HepG2 (cell line): ENCODE measurements around the gene CCNYL1. TPM values are rescaled to one million over a fixed set of nuclear protein-coding genes. Genes with fewer than 3 reads are reported as not detected.
A peak's percentile ranks its signal among the peaks of the same experiment; 100 is the strongest.

Experiments
- FOXC1 ChIP-seq: sonication (generic); formaldehyde crosslinking; IDR thresholded peaks from 2 replicates; pipeline ENCODE4 v1.8.0; 2022; ENCODE audit warnings: mild to moderate bottlenecking, missing genetic modification reagents, borderline replicate concordance
- HNRNPL ChIP-seq: fragments of 200-400 bp; formaldehyde crosslinking; IDR thresholded peaks from 2 replicates; pipeline ENCODE4 v1.6.1; 2017; ENCODE audit warnings: mild to moderate bottlenecking, low read depth, low read length
- IRX3 ChIP-seq: sonication (generic); formaldehyde crosslinking; IDR thresholded peaks from 2 replicates; pipeline ENCODE4 v1.8.1; 2023; ENCODE audit warnings: mild to moderate bottlenecking, low read depth, missing genetic modification reagents, borderline replicate concordance
- KLF12 ChIP-seq: sonication (generic); formaldehyde crosslinking; IDR thresholded peaks from 2 replicates; pipeline ENCODE4 v1.4.0; 2020; ENCODE audit warnings: missing genetic modification reagents, borderline replicate concordance
- KMT2A ChIP-seq: sonication (generic); formaldehyde crosslinking; IDR thresholded peaks from 2 replicates; pipeline ENCODE4 v1.4.0; 2020; ENCODE audit warnings: missing genetic modification reagents
- MLLT10 ChIP-seq: sonication (generic); formaldehyde crosslinking; IDR thresholded peaks from 2 replicates; pipeline ENCODE4 v1.4.0; 2020; ENCODE audit warnings: missing genetic modification reagents
- NFRKB ChIP-seq: fragments of 450-650 bp; IDR thresholded peaks from 2 replicates; pipeline ENCODE4 v1.6.1; 2017
- POLR2AphosphoS2 ChIP-seq: IDR thresholded peaks from 2 replicates; pipeline ENCODE4 v1.6.1; 2011; ENCODE audit warnings: low read depth, low read length, improper control_type of control experiment
- RXRB ChIP-seq: IDR thresholded peaks from 2 replicates; pipeline ENCODE4 v1.6.1; 2016; ENCODE audit warnings: borderline replicate concordance, missing genetic modification reagents, missing compliant biosample characterization
- STAT6 ChIP-seq: sonication (generic); formaldehyde crosslinking; IDR thresholded peaks from 2 replicates; pipeline ENCODE4 v1.4.0; 2020; ENCODE audit warnings: missing genetic modification reagents, mild to moderate bottlenecking, borderline replicate concordance
- ZC3H13 ChIP-seq: sonication (generic); formaldehyde crosslinking; IDR thresholded peaks from 2 replicates; pipeline ENCODE4 v1.8.1; 2023; ENCODE audit warnings: mild to moderate bottlenecking, missing genetic modification reagents, moderate library complexity
- ZNF17 ChIP-seq: sonication (generic); formaldehyde crosslinking; IDR thresholded peaks from 2 replicates; pipeline ENCODE4 v1.5.0; 2020; ENCODE audit warnings: mild to moderate bottlenecking, missing genetic modification reagents
- ZNF224 ChIP-seq: sonication (generic); formaldehyde crosslinking; IDR thresholded peaks from 2 replicates; pipeline ENCODE4 v1.5.0; 2020; ENCODE audit warnings: mild to moderate bottlenecking, missing genetic modification reagents
- ZNF232 ChIP-seq: sonication (generic); formaldehyde crosslinking; IDR thresholded peaks from 2 replicates; pipeline ENCODE4 v1.4.0; 2020; ENCODE audit warnings: missing genetic modification reagents, borderline replicate concordance
- ZNF292 ChIP-seq: sonication (generic); formaldehyde crosslinking; IDR thresholded peaks from 2 replicates; pipeline ENCODE4 v1.8.1; 2022; ENCODE audit warnings: mild to moderate bottlenecking, low read depth, missing genetic modification reagents, borderline replicate concordance
- ZNF3 ChIP-seq: IDR thresholded peaks from 2 replicates; pipeline ENCODE4 v1.7.0; 2017; ENCODE audit warnings: inconsistent platforms
- ZNF33B ChIP-seq: sonication (generic); formaldehyde crosslinking; IDR thresholded peaks from 2 replicates; pipeline ENCODE4 v1.5.1; 2020; ENCODE audit warnings: mild to moderate bottlenecking, missing genetic modification reagents
- ZNF431 ChIP-seq: sonication (generic); formaldehyde crosslinking; IDR thresholded peaks from 2 replicates; pipeline ENCODE4 v1.9.0; 2022; ENCODE audit warnings: missing genetic modification reagents, low read depth, mild to moderate bottlenecking, borderline replicate concordance
- ZNF720 ChIP-seq: sonication (generic); formaldehyde crosslinking; IDR thresholded peaks from 2 replicates; pipeline ENCODE4 v1.4.0; 2020; ENCODE audit warnings: missing genetic modification reagents
- ZSCAN9 ChIP-seq: IDR thresholded peaks from 2 replicates; pipeline ENCODE4 v1.6.1; 2016; ENCODE audit warnings: borderline replicate concordance
- polyA plus RNA-seq, 8 experiments: library from polyadenylated mRNA; depleted of rRNA in 3 of 8; stranded (reverse) in 7 of 8; unstranded in 1 of 8; fragments of >200 nt; fragmentation: Illumina TruSeq in 4 of 8; extraction: Trizol in 4 of 8; gene quantifications; 2 replicates each; pipeline versions ENCODE4 v1.2.1 to v1.2.3, GENCODE V29; 2011 to 2016; ENCODE audit warnings: low read depth in 4 of 8, missing spikeins in 1 of 8, mixed read lengths in 1 of 8; ENCODE audit not compliant: insufficient read depth in 1 of 8
- total RNA-seq, 5 experiments: library from RNA; depleted of rRNA; stranded (reverse); fragments of >200 nt; fragmentation: Illumina TruSeq; extraction: Trizol; gene quantifications; 2 replicates each; pipeline ENCODE4 v1.2.3, GENCODE V29; 2016; ENCODE audit warnings: low read depth in 1 of 5
- TF ChIP-seq, protein P1 (sequence below): IDR thresholded peaks from 2 replicates; pipeline ENCODE4 v1.6.1; 2018; ENCODE audit warnings: missing genetic modification reagents, mild to moderate bottlenecking, missing compliant biosample characterization
- TF ChIP-seq, protein P2 (sequence below): sonication (generic); formaldehyde crosslinking; IDR thresholded peaks from 2 replicates; pipeline ENCODE4 v1.8.0; 2022; ENCODE audit warnings: mild to moderate bottlenecking, missing genetic modification reagents, moderate library complexity
- TF ChIP-seq, protein P3 (sequence below): sonication (generic); formaldehyde crosslinking; IDR thresholded peaks from 2 replicates; pipeline ENCODE4 v1.5.1; 2020; ENCODE audit warnings: missing genetic modification reagents, mild to moderate bottlenecking, borderline replicate concordance

CCNYL1 gene
- total and polyA plus RNA-seq, 2 of the 13 experiments (the other 11 are each of a cell fraction or from before 2014, with no cell fraction given) = 12.5 to 16.2 TPM

GRCh38 chr2:207768168-207768865 lies 56.9 kb downstream of the CCNYL1 start (continued):
- TF ChIP-seq, protein P1, sequence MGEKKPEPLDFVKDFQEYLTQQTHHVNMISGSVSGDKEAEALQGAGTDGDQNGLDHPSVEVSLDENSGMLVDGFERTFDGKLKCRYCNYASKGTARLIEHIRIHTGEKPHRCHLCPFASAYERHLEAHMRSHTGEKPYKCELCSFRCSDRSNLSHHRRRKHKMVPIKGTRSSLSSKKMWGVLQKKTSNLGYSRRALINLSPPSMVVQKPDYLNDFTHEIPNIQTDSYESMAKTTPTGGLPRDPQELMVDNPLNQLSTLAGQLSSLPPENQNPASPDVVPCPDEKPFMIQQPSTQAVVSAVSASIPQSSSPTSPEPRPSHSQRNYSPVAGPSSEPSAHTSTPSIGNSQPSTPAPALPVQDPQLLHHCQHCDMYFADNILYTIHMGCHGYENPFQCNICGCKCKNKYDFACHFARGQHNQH (CRISPR knock-in tag) = no peak; the same call in 1 of the 2 replicates
- TF ChIP-seq ZNF292 (no peak), HNRNPL (peak; percentile 30; the same call in 1 of the 2 replicates), MLLT10 (CRISPR knock-in tag) (no peak), ZNF232 (CRISPR knock-in tag) (0 out of 2 replicates have a peak, but pooled peaks have one; percentile 15), ZSCAN9 (no peak), NFRKB (no peak), RXRB (CRISPR knock-in tag) (no peak), ZNF17 (no peak), IRX3 (0 out of 2 replicates have a peak, but pooled peaks have one; percentile 36), ZC3H13 (no peak), ZNF3 (no peak), ZNF431 (CRISPR knock-in tag) (0 out of 2 replicates have a peak, but pooled peaks have one; percentile 36), ZNF720 (no peak), STAT6 (CRISPR knock-in tag) (no peak), FOXC1 (peak; percentile 87; the same call in 1 of the 2 replicates), POLR2AphosphoS2 (no peak), ZNF33B (CRISPR knock-in tag) (0 out of 2 replicates have a peak, but pooled peaks have one; percentile 25), ZNF224 (peak; percentile 45; the same call in 1 of the 2 replicates), KLF12 (CRISPR knock-in tag) (0 out of 2 replicates have a peak, but pooled peaks have one; percentile 56), KMT2A (CRISPR knock-in tag) (peak; percentile 92)
- TF ChIP-seq, protein P2, sequence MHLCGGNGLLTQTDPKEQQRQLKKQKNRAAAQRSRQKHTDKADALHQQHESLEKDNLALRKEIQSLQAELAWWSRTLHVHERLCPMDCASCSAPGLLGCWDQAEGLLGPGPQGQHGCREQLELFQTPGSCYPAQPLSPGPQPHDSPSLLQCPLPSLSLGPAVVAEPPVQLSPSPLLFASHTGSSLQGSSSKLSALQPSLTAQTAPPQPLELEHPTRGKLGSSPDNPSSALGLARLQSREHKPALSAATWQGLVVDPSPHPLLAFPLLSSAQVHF = no peak
- TF ChIP-seq, protein P3, sequence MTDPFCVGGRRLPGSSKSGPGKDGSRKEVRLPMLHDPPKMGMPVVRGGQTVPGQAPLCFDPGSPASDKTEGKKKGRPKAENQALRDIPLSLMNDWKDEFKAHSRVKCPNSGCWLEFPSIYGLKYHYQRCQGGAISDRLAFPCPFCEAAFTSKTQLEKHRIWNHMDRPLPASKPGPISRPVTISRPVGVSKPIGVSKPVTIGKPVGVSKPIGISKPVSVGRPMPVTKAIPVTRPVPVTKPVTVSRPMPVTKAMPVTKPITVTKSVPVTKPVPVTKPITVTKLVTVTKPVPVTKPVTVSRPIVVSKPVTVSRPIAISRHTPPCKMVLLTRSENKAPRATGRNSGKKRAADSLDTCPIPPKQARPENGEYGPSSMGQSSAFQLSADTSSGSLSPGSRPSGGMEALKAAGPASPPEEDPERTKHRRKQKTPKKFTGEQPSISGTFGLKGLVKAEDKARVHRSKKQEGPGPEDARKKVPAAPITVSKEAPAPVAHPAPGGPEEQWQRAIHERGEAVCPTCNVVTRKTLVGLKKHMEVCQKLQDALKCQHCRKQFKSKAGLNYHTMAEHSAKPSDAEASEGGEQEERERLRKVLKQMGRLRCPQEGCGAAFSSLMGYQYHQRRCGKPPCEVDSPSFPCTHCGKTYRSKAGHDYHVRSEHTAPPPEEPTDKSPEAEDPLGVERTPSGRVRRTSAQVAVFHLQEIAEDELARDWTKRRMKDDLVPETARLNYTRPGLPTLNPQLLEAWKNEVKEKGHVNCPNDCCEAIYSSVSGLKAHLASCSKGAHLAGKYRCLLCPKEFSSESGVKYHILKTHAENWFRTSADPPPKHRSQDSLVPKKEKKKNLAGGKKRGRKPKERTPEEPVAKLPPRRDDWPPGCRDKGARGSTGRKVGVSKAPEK = 0 out of 2 replicates have a peak, but pooled peaks have one; percentile 4
